GM06990 (cell line): ENCODE results near the gene PLSCR3.

Source experiments
- DNase-seq: peaks from one replicate; pipeline ENCODE4 v3.0.0-alpha.2; 2011; ENCODE audit not compliant: insufficient read length; ENCODE audit errors: extremely low read depth
- H3K27me3 ChIP-seq: replicated peaks from 2 replicates; pipeline ENCODE4 v1.6.0; 2011; ENCODE audit warnings: low read length; ENCODE audit not compliant: control insufficient read depth, insufficient read depth
- H3K36me3 ChIP-seq: 2 replicates; pipeline ENCODE4 v1.5.1; 2011; ENCODE audit warnings: low read length; ENCODE audit not compliant: control insufficient read depth, insufficient read depth
- H3K4me3 ChIP-seq: replicated peaks from 2 replicates; pipeline ENCODE4 v1.5.1; 2011; ENCODE audit warnings: low read depth, mild to moderate bottlenecking, control low read depth, low read length
- CTCF ChIP-seq: IDR thresholded peaks from 2 replicates; pipeline ENCODE4 v1.5.1; 2011; ENCODE audit warnings: low read length, control low read depth, mild to moderate bottlenecking, inconsistent platforms; ENCODE audit not compliant: insufficient read depth, poor library complexity, severe bottlenecking

PLSCR3 gene

DNA sequence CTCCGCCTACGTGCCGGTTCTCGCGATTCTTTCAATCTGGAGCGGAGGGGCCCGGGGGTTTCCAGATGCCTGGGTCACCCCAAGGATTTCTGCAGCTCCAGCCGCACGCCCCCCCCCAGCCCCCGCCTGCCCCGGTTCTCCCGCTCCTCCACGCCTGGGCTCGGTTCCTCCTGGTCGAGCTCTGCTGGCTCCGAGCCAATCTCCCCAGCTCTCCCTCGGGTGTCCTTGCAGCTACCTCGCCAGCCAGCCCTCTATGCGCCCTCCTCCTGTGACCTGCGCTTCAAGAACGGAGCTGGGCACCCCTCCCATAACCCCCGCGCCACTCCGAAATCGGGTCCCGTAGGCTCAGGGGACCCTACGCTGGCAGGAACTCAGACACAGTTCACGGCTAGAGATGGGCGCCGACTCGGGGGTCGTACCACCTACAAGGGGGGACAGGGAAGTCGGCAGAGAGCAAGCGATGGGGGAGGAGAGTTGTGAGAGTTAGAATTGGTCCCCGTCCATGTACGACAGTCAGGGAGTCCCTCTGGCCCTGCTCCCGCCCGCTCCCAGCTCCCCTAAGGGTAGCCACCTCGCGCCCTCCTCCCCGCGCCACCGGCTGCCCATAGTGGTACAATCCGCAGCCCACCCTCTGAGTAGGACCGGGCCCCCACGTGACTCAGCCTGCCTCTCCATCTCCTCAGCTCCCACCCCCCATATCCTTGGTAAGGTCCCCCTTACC is 45.9 kb upstream of the PLSCR3 start:
- H3K27me3 ChIP-seq, result no peaks in the 10 kb centered on the region
- TF ChIP-seq CTCF, result no peak
- H3K36me3 ChIP-seq, result no peaks in the 10 kb centered on the region; the same call in 1 of the 2 replicates
- DNase-seq, result peak; percentile 58
- peak overlapping the region; percentile 68 for H3K4me3 ChIP-seq

GRCh38 chr17:7439462-7440112 is 45.3 kb upstream of the PLSCR3 start, which contains the start of gene FGF11:
Gene FGF11, plus strand, starts transcription at chr17:7439512. Its CDS starts 109 bp downstream, at chr17:7439621.
- no peaks in the 10 kb centered on the region; the same call in 1 of the 2 replicates for H3K36me3 ChIP-seq
- TF ChIP-seq CTCF, result no peak
- no peaks in the 10 kb centered on the region for H3K27me3 ChIP-seq
- H3K4me3 ChIP-seq, result peak within 1 kb of the TSS; percentile 68
- DNase-seq, result peak; percentile 42

DNA sequence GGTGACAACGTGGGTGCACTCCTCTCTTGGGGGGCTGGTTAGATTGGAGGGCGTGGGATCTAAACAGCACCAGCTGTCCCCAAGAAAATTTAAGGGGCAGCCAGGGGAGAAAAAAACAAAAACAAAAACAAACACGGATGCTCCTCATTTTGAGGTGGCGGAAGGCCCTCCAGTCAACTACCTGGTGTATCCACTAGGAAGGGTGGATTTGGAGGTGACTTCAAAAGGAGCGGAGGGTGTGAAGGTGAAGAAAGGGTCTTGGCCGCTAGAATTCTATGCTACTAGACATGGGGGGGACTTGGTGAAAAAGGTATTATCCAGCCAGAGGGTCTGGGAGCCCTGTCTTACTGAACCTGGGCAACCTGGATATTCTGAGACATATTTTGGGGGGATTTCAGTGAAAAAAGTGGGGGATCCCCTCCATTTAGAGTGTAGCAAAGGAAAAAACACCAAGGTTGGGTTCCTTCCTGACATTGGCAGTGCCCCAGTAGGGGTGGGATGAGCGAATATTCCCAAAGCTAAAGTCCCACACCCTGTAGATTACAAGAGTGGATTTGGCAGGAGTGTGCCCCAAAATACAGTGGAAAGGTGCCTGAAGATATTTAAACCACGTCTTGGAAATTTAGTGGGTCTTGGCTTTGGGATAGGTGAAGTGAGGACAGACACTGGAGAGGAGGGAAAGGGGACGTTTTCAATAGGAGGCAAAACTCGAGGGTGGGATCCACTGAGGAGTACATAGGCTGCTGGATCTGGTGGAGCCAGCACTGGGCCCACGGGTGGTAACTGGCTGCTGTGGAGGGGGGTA is 44.5 kb upstream of the PLSCR3 start:
- Histone ChIP-seq H3K36me3 (no peaks in the 10 kb centered on the region; the same call in 1 of the 2 replicates), H3K27me3 (no peaks in the 10 kb centered on the region), H3K4me3 (peak overlapping the region; percentile 68)
- TF ChIP-seq CTCF, result no peak
- DNase-seq, result no peak

GRCh38 chr17:7437950-7438614 is 43.8 kb upstream of the PLSCR3 start:
- DNase-seq, result peak; percentile 42
- no peak for TF ChIP-seq CTCF
- Histone ChIP-seq H3K4me3 (peak overlapping the region; percentile 29; the same call in 1 of the 2 replicates), H3K27me3 (no peaks in the 10 kb centered on the region), H3K36me3 (no peaks in the 10 kb centered on the region; the same call in 1 of the 2 replicates)

GRCh38 chr17:7437369-7437863 is 43.1 kb upstream of the PLSCR3 start:
- Histone ChIP-seq H3K4me3 (peak overlapping the region; percentile 37), H3K27me3 (no peaks in the 10 kb centered on the region), H3K36me3 (no peaks in the 10 kb centered on the region; the same call in 1 of the 2 replicates)
- DNase-seq, result no peak
- TF ChIP-seq CTCF, result no peak
